ENCODE results near the gene PEX6. TPM values are rescaled to one million over a fixed set of nuclear protein-coding genes. Genes with fewer than 3 reads are reported as not detected.

The PEX6 gene
- total RNA-seq, 1 experiment from 2014 or later = 15.6 TPM

- Histone ChIP-seq H3K4me2 (ENCODE audit: insufficient read depth, insufficient read length, low read length) (peak within 1 kb of the TSS; percentile 77), H3T11ph (ENCODE audit: low read length) (no peak within 1 kb of the TSS), H3K79me2 (ENCODE audit: insufficient read depth, low read length) (0 out of 2 replicates have a peak, but pooled peaks cover 2% of the 10 kb centered on the region), H2BK15ac (ENCODE audit: low read depth, low read length) (no peak within 1 kb of the TSS), H2AFZ (ENCODE audit: low read length) (no peak within 1 kb of the TSS), H3K14ac (ENCODE audit: insufficient read depth, low read length) (peak within 1 kb of the TSS; percentile 85), H2BK5ac (ENCODE audit: insufficient read length, low read length) (peak within 1 kb of the TSS; percentile 24), H4K91ac (ENCODE audit: insufficient read length, low read depth, low read length) (no peak within 1 kb of the TSS), H4K5ac (ENCODE audit: insufficient read length, low read depth, low read length) (no peak within 1 kb of the TSS), H3K23me2 (ENCODE audit: insufficient read length, low read depth, low read length, poor library complexity, severe bottlenecking) (peaks cover 7% of the 10 kb centered on the region), H4K20me1 (ENCODE audit: control insufficient read depth, insufficient read depth, insufficient read length) (no peaks in the 10 kb centered on the region), H3K18ac (ENCODE audit: insufficient read length, low read depth, low read length) (no peak within 1 kb of the TSS), H2BK12ac (ENCODE audit: insufficient read length, low read depth, low read length) (no peak within 1 kb of the TSS), H3K4ac (ENCODE audit: low read depth, low read length) (no peak within 1 kb of the TSS; the same call in 1 of the 2 replicates), H4K8ac (replicated peaks; ENCODE audit: insufficient read length, low read depth, low read length) (no peak within 1 kb of the TSS), H3K23ac (ENCODE audit: insufficient read length, low read depth, low read length) (no peak within 1 kb of the TSS), H2AK5ac (ENCODE audit: insufficient read length, low read length) (no peak within 1 kb of the TSS), H2BK20ac (ENCODE audit: low read depth, low read length, poor library complexity, severe bottlenecking) (no peak within 1 kb of the TSS), H3K27ac (ENCODE audit: insufficient read length, low read depth, low read length) (peak within 1 kb of the TSS; percentile 8), H3K4me1 (ENCODE audit: insufficient read depth, low read length) (no peaks in the 10 kb centered on the region), H2BK120ac (ENCODE audit: low read depth, low read length, poor library complexity, severe bottlenecking) (no peak within 1 kb of the TSS), H3K9ac (ENCODE audit: extremely low read depth, insufficient read length, low read length) (peak within 1 kb of the TSS; percentile 90), H3K27me3 (ENCODE audit: insufficient read depth, low read length) (no peaks in the 10 kb centered on the region), H3K79me1 (ENCODE audit: insufficient read depth, low read depth, low read length, poor library complexity, severe bottlenecking) (peaks cover 7% of the 10 kb centered on the region), H3K56ac (ENCODE audit: insufficient read length, low read depth, low read length) (no peak within 1 kb of the TSS), H3K9me3 (ENCODE audit: control insufficient read depth, low read depth, low read length) (no peaks in the 10 kb centered on the region)
- Mint-ChIP-seq H3K27ac (peak within 1 kb of the TSS; percentile 95 to 99 (median 98)), H3K36me3 (ENCODE audit: insufficient read depth in 1 of 3, low read depth in 3 of 3) (peaks cover 33 to 62% (median 59%) of the 10 kb centered on the region in 3 experiments), H3K4me1 (peaks cover 4 to 14% of the 10 kb centered on the region in 2 experiments; a peak in 3 of 4 replicates), H3K27me3 (ENCODE audit: low read depth) (no peaks in the 10 kb centered on the region), H3K4me3 (peak within 1 kb of the TSS; percentile 98 to 99), H3K9me3 (no peaks in the 10 kb centered on the region)
- peak; percentile 82 for DNase-seq
- TF ChIP-seq, protein P1, sequence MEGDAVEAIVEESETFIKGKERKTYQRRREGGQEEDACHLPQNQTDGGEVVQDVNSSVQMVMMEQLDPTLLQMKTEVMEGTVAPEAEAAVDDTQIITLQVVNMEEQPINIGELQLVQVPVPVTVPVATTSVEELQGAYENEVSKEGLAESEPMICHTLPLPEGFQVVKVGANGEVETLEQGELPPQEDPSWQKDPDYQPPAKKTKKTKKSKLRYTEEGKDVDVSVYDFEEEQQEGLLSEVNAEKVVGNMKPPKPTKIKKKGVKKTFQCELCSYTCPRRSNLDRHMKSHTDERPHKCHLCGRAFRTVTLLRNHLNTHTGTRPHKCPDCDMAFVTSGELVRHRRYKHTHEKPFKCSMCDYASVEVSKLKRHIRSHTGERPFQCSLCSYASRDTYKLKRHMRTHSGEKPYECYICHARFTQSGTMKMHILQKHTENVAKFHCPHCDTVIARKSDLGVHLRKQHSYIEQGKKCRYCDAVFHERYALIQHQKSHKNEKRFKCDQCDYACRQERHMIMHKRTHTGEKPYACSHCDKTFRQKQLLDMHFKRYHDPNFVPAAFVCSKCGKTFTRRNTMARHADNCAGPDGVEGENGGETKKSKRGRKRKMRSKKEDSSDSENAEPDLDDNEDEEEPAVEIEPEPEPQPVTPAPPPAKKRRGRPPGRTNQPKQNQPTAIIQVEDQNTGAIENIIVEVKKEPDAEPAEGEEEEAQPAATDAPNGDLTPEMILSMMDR (conservative IDR thresholded peaks at IDR 0.05) = no peak
- no CpG with 5 or more reads among the region's 56 CpGs for WGBS (ENCODE audit: extremely low coverage, insufficient read length, low lambda C conversion rate)
Observed at GRCh38 chr6:43021270-43022047, 42.5 kb upstream of the PEX6 start, which contains the start of gene RRP36. TSS of gene RRP36 (plus strand) at chr6:43021623. CDS start at chr6:43021655, 32 bp downstream.
